Mesendoderm (in vitro differentiated cells): ENCODE results near the gene EPHA2.
"Not testable (repeated sequence)": the region's sequence is repeated elsewhere in the genome, so short reads cannot be mapped to it uniquely, and the experiment has no call there.

Experiments used
- DNase-seq: peaks from one replicate; pipeline ENCODE4 v3.0.0; 2013
- H2AK5ac ChIP-seq: 2 replicates; pipeline ENCODE4 v1.6.1; 2013; ENCODE audit warnings: low read length, inconsistent platforms
- H2BK120ac ChIP-seq: 2 replicates; pipeline ENCODE4 v1.6.1; 2013; ENCODE audit warnings: low read depth, mild to moderate bottlenecking, low read length, moderate library complexity, mixed read lengths
- H2BK15ac ChIP-seq: replicated peaks from 2 replicates; pipeline ENCODE4 v1.6.1; 2013; ENCODE audit warnings: low read depth, mild to moderate bottlenecking, moderate library complexity
- H2BK5ac ChIP-seq: 2 replicates; pipeline ENCODE4 v1.6.1; 2013; ENCODE audit warnings: low read length, inconsistent platforms
- H3K18ac ChIP-seq: 2 replicates; pipeline ENCODE4 v1.6.1; 2013; ENCODE audit warnings: mild to moderate bottlenecking, low read length, mixed read lengths
- H3K23ac ChIP-seq: one replicate; pipeline ENCODE4 v1.6.1; 2013; ENCODE audit warnings: low read length
- H3K27ac ChIP-seq: 2 replicates; pipeline ENCODE4 v1.5.1; 2013; ENCODE audit warnings: low read depth, mild to moderate bottlenecking, inconsistent platforms, low read length, moderate library complexity
- H3K27me3 ChIP-seq: 2 replicates; pipeline ENCODE4 v1.6.1; 2013; ENCODE audit warnings: low read length, control low read depth, mild to moderate bottlenecking, inconsistent platforms; ENCODE audit not compliant: insufficient read depth, poor library complexity
- H3K36me3 ChIP-seq: 2 replicates; pipeline ENCODE4 v1.6.1; 2013; ENCODE audit warnings: low read length, inconsistent platforms; ENCODE audit not compliant: control insufficient read depth, insufficient read depth
- H3K4ac ChIP-seq: one replicate; pipeline ENCODE4 v1.6.1; 2013; ENCODE audit warnings: low read depth, mild to moderate bottlenecking, low read length, moderate library complexity
- H3K4me1 ChIP-seq: 2 replicates; pipeline ENCODE4 v1.6.1; 2013; ENCODE audit warnings: low read depth, low read length, inconsistent platforms; ENCODE audit not compliant: control insufficient read depth
- H3K4me2 ChIP-seq: 2 replicates; pipeline ENCODE4 v1.6.1; 2013; ENCODE audit warnings: low read length
- H3K4me3 ChIP-seq: 2 replicates; pipeline ENCODE4 v1.5.1; 2013; ENCODE audit warnings: mild to moderate bottlenecking, low read length
- H3K56ac ChIP-seq: one replicate; pipeline ENCODE4 v1.6.1; 2013; ENCODE audit warnings: low read length
- H3K79me1 ChIP-seq: 2 replicates; pipeline ENCODE4 v1.6.1; 2013; ENCODE audit warnings: low read length, inconsistent platforms
- H3K79me2 ChIP-seq: 2 replicates; pipeline ENCODE4 v1.6.1; 2013; ENCODE audit warnings: mild to moderate bottlenecking, low read length; ENCODE audit not compliant: control insufficient read depth, insufficient read depth
- H3K9ac ChIP-seq: 2 replicates; pipeline ENCODE4 v1.6.1; 2013; ENCODE audit warnings: low read length, inconsistent platforms
- H4K5ac ChIP-seq: one replicate; pipeline ENCODE4 v1.6.1; 2013; ENCODE audit warnings: low read length
- H4K8ac ChIP-seq: one replicate; pipeline ENCODE4 v1.6.1; 2013; ENCODE audit warnings: low read depth, mild to moderate bottlenecking, control low read depth, low read length, moderate library complexity
- WGBS: extraction: QIAGEN DNeasy Blood & Tissue Kit; methylation state at CpG from one replicate; pipeline ENCODE4 v1.1.7; 2013; ENCODE audit warnings: low lambda C conversion rate, missing lambda C conversion rate; ENCODE audit not compliant: insufficient coverage; ENCODE audit errors: extremely low coverage; 5-methylcytosine and 5-hydroxymethylcytosine counted together

The EPHA2 gene

GRCh38 chr1:16196139-16196538 lies 40.3 kb upstream of the EPHA2 start:
- H2BK15ac ChIP-seq, H3K27ac ChIP-seq, H3K23ac ChIP-seq, H3K79me1 ChIP-seq, H3K56ac ChIP-seq, H3K4me1 ChIP-seq, H3K27me3 ChIP-seq, H4K8ac ChIP-seq, H2AK5ac ChIP-seq, H3K79me2 ChIP-seq, H3K18ac ChIP-seq, H4K5ac ChIP-seq, H2BK5ac ChIP-seq, H3K36me3 ChIP-seq, H3K4ac ChIP-seq, H3K9ac ChIP-seq, H3K4me3 ChIP-seq, DNase-seq, H2BK120ac ChIP-seq, H3K4me2 ChIP-seq: not testable (repeated sequence)
- no CpG with 5 or more reads among the region's 4 CpGs for WGBS

GRCh38 chr1:16195518-16195905 lies 39.6 kb upstream of the EPHA2 start:
- DNase-seq = no peak
- no peaks in the 10 kb centered on the region for H3K4me1 ChIP-seq
- H2BK5ac ChIP-seq = no peak overlapping the region
- WGBS = no CpG with 5 or more reads among the region's 7 CpGs
- no peak overlapping the region for H3K56ac ChIP-seq
- H3K79me1 ChIP-seq = no peaks in the 10 kb centered on the region
- peaks cover 2% of the 10 kb centered on the region for H3K36me3 ChIP-seq
- no peak overlapping the region for H4K8ac ChIP-seq
- H3K4ac ChIP-seq = no peak overlapping the region
- no peak overlapping the region for H2AK5ac ChIP-seq
- H4K5ac ChIP-seq = no peak overlapping the region
- no peak overlapping the region for H3K27ac ChIP-seq
- H2BK15ac ChIP-seq = no peak overlapping the region
- no peak overlapping the region for H3K23ac ChIP-seq
- no peaks in the 10 kb centered on the region for H3K27me3 ChIP-seq
- H2BK120ac ChIP-seq = no peak overlapping the region
- no peak overlapping the region for H3K4me2 ChIP-seq
- H3K79me2 ChIP-seq = no peaks in the 10 kb centered on the region
- no peak overlapping the region for H3K4me3 ChIP-seq
- no peak overlapping the region for H3K18ac ChIP-seq
- no peak overlapping the region for H3K9ac ChIP-seq

- H3K79me1 ChIP-seq = no peaks in the 10 kb centered on the region
- H3K18ac ChIP-seq = no peak overlapping the region
- no peak overlapping the region for H4K5ac ChIP-seq
- H3K4me1 ChIP-seq = no peaks in the 10 kb centered on the region
- H2AK5ac ChIP-seq = no peak overlapping the region
- no peaks in the 10 kb centered on the region for H3K36me3 ChIP-seq
- no peak for DNase-seq
- H3K4me2 ChIP-seq = no peak overlapping the region
- no peak overlapping the region for H2BK5ac ChIP-seq
- no peak overlapping the region for H3K9ac ChIP-seq
- H4K8ac ChIP-seq = no peak overlapping the region
- no peak overlapping the region for H3K27ac ChIP-seq
- H3K23ac ChIP-seq = no peak overlapping the region
- H3K4me3 ChIP-seq = no peak overlapping the region
- no peak overlapping the region for H3K56ac ChIP-seq
- no peaks in the 10 kb centered on the region for H3K79me2 ChIP-seq
- H2BK15ac ChIP-seq = no peak overlapping the region
- H3K27me3 ChIP-seq = no peaks in the 10 kb centered on the region
- no peak overlapping the region for H2BK120ac ChIP-seq
- H3K4ac ChIP-seq = no peak overlapping the region
- no CpG with 5 or more reads among the region's 6 CpGs for WGBS
Observed at GRCh38 chr1:16191916-16192546, 36.2 kb upstream of the EPHA2 start.

GRCh38 chr1:16191309-16191708 lies 35.4 kb upstream of the EPHA2 start:
- Histone ChIP-seq H2BK15ac (no peak overlapping the region), H3K27ac (no peak overlapping the region), H4K8ac (no peak overlapping the region), H3K79me2 (no peaks in the 10 kb centered on the region), H3K4me1 (no peaks in the 10 kb centered on the region), H3K9ac (no peak overlapping the region), H3K56ac (no peak overlapping the region), H3K23ac (no peak overlapping the region), H3K36me3 (no peaks in the 10 kb centered on the region), H3K79me1 (no peaks in the 10 kb centered on the region), H2BK5ac (no peak overlapping the region), H4K5ac (no peak overlapping the region), H2BK120ac (no peak overlapping the region), H3K4me3 (no peak overlapping the region), H3K4me2 (no peak overlapping the region), H3K4ac (no peak overlapping the region), H2AK5ac (no peak overlapping the region), H3K27me3 (no peaks in the 10 kb centered on the region), H3K18ac (no peak overlapping the region)
- no peak for DNase-seq
- no CpG with 5 or more reads among the region's 1 CpG for WGBS

GRCh38 chr1:16189921-16190621 lies 34.2 kb upstream of the EPHA2 start:
- H3K79me2 ChIP-seq = no peaks in the 10 kb centered on the region
- H2BK5ac ChIP-seq = no peak overlapping the region
- no peak for DNase-seq
- no peak overlapping the region for H3K4me2 ChIP-seq
- no peak overlapping the region for H3K18ac ChIP-seq
- no peak overlapping the region for H2BK15ac ChIP-seq
- no peak overlapping the region for H3K56ac ChIP-seq
- no peaks in the 10 kb centered on the region for H3K79me1 ChIP-seq
- H3K9ac ChIP-seq = no peak overlapping the region
- H3K4me3 ChIP-seq = no peak overlapping the region
- WGBS = no CpG with 5 or more reads among the region's 9 CpGs
- H3K4me1 ChIP-seq = no peaks in the 10 kb centered on the region
- H3K27ac ChIP-seq = no peak overlapping the region
- H4K5ac ChIP-seq = no peak overlapping the region
- no peaks in the 10 kb centered on the region for H3K27me3 ChIP-seq
- no peak overlapping the region for H2AK5ac ChIP-seq
- H2BK120ac ChIP-seq = no peak overlapping the region
- H3K36me3 ChIP-seq = no peaks in the 10 kb centered on the region
- H4K8ac ChIP-seq = no peak overlapping the region
- no peak overlapping the region for H3K23ac ChIP-seq
- H3K4ac ChIP-seq = no peak overlapping the region

GRCh38 chr1:16189003-16189402 lies 33.1 kb upstream of the EPHA2 start:
- DNase-seq = no peak
- no peak overlapping the region for H3K27ac ChIP-seq

More at GRCh38 chr1:16189003-16189402, 33.1 kb upstream of the EPHA2 start:
- Histone ChIP-seq H3K56ac (no peak overlapping the region), H3K79me2 (no peaks in the 10 kb centered on the region), H3K36me3 (no peaks in the 10 kb centered on the region), H3K18ac (no peak overlapping the region), H3K4me2 (no peak overlapping the region), H2BK15ac (no peak overlapping the region), H3K9ac (no peak overlapping the region), H4K8ac (no peak overlapping the region), H2BK5ac (no peak overlapping the region), H3K4ac (no peak overlapping the region), H4K5ac (no peak overlapping the region), H2BK120ac (no peak overlapping the region), H3K4me3 (no peak overlapping the region), H3K27me3 (no peaks in the 10 kb centered on the region), H3K4me1 (no peaks in the 10 kb centered on the region), H3K23ac (no peak overlapping the region), H2AK5ac (no peak overlapping the region), H3K79me1 (no peaks in the 10 kb centered on the region)
- no CpG with 5 or more reads among the region's 6 CpGs for WGBS
